ENCODE results near the gene UNC79. TPM values are rescaled to one million over a fixed set of nuclear protein-coding genes. Genes with fewer than 3 reads are reported as not detected.

UNC79 gene
- total RNA-seq, 4 donors from 2014 or later = 0.08 to 0.29 (median 0.12) TPM

DNA sequence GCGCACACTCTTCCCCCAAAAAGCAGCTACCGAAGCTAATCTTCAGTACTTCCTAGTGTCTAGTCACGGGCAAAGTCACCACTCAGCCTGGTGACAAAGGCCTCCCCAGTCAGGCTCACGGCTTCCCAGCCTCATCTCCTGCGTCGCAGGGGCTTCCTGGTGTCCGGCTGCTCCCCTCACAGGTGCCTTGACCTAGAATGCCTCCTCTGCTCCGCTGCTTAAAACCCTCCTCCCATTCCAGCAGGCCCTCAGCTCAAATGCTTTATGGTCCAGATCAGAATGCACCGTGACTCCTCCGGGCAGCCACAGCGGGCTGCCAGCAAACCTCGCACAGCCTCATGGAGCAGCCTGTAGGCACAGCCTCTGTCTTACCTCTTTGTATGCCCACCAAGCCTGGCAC, 304.5 kb downstream of the UNC79 start:
- no peak overlapping the region for H3K4me3 ChIP-seq (replicated peaks in 1 of 3)
- DNase-seq = no peak
- H3K27me3 ChIP-seq = no peaks in the 10 kb centered on the region
- no peaks in the 10 kb centered on the region for H3K9me3 ChIP-seq
- H3K4me1 ChIP-seq = peaks cover 0 to 16% of the 10 kb centered on the region in 2 donors
- TF ChIP-seq POLR2A (IDR thresholded peaks at IDR 0.05) = no peak
- TF ChIP-seq, protein P1, sequence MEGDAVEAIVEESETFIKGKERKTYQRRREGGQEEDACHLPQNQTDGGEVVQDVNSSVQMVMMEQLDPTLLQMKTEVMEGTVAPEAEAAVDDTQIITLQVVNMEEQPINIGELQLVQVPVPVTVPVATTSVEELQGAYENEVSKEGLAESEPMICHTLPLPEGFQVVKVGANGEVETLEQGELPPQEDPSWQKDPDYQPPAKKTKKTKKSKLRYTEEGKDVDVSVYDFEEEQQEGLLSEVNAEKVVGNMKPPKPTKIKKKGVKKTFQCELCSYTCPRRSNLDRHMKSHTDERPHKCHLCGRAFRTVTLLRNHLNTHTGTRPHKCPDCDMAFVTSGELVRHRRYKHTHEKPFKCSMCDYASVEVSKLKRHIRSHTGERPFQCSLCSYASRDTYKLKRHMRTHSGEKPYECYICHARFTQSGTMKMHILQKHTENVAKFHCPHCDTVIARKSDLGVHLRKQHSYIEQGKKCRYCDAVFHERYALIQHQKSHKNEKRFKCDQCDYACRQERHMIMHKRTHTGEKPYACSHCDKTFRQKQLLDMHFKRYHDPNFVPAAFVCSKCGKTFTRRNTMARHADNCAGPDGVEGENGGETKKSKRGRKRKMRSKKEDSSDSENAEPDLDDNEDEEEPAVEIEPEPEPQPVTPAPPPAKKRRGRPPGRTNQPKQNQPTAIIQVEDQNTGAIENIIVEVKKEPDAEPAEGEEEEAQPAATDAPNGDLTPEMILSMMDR (IDR thresholded peaks at IDR 0.05) = no peak
- H3K36me3 ChIP-seq = no peaks in the 10 kb centered on the region
- WGBS, 2 donors = 88 to 92% methylated on average over 8 to 12 of the region's 12 CpGs
- intact Hi-C loops (cut with DNase I) = no loop called here
- H3K27ac ChIP-seq = no peak overlapping the region

DNA sequence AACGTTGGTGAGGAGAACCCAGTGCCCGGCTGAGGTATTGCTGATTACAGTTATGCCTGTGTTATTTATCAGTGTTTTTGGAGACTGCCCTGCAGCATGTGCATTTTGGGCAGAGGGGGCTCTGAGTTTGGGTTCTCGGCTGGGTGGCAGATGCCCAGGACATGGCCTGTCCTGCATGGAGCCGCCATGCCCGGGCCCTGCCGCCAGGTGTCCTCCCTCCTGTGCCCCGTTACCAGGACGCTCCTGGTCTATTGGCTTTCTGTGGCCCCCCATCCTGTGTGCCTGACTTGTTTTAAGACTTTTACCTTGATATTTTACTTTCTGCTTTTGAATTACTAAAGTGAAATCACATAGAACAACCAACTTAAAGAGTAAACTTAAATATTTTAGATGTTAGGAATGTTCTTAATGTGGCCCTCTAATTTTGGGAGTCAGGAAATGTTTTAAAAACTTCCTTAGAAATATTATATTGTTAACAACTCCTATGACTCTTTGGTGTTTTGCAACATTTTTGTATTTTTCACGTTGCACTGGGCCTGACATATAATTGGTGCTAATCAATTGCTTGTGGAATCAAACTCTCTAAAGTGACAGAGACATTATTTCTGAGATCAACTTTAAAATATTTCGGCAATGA, 305.8 kb downstream of the UNC79 start:
- TF ChIP-seq, protein P1 (IDR thresholded peaks at IDR 0.05) = peak in 1 of 6 experiments; percentile 21
- no peak for TF ChIP-seq POLR2A (IDR thresholded peaks at IDR 0.05)
- Histone ChIP-seq H3K9me3 (no peaks in the 10 kb centered on the region), H3K4me1 (peaks cover 0 to 16% of the 10 kb centered on the region in 2 donors), H3K4me3 (replicated peaks in 1 of 3) (no peak overlapping the region), H3K36me3 (no peaks in the 10 kb centered on the region), H3K27me3 (no peaks in the 10 kb centered on the region), H3K27ac (no peak overlapping the region)
- DNase-seq = no peak
- intact Hi-C loops (cut with DNase I) = no loop called here
- 81 to 86% methylated on average over 10 of the region's 10 CpGs for WGBS, 2 donors

DNA sequence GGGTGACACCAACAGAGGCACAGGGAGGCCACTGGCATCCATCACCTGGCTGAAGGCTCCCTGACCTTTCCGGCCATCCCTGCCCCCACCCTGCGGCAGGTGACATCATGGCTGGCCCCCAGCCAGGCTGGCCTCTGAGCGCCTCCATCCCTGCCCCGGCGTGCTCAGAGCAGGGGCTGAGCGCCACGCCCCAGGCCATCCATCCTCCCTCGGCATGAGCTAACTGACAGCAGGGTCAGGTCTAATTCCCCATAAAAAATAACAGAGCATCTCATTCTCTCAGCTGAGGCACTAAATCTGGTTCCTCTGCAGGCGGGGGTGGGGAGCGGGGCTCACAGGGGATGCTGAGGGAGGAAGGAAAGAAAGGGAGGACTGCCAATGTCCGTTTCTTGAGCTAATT, 306.9 kb downstream of the UNC79 start:
- no peaks in the 10 kb centered on the region for H3K36me3 ChIP-seq
- H3K27me3 ChIP-seq = no peaks in the 10 kb centered on the region
- H3K27ac ChIP-seq = no peak overlapping the region
- intact Hi-C loops (cut with DNase I) = no loop called here
- no peak overlapping the region for H3K4me3 ChIP-seq (replicated peaks in 1 of 3)
- H3K9me3 ChIP-seq = no peaks in the 10 kb centered on the region
- DNase-seq = no peak
- H3K4me1 ChIP-seq = peaks cover 0 to 7% of the 10 kb centered on the region in 2 donors
- TF ChIP-seq POLR2A (IDR thresholded peaks at IDR 0.05) = no peak
- TF ChIP-seq, protein P1 (IDR thresholded peaks at IDR 0.05) = no peak
- WGBS, 2 donors = 63 to 87% methylated on average over 5 to 10 of the region's 11 CpGs

DNA sequence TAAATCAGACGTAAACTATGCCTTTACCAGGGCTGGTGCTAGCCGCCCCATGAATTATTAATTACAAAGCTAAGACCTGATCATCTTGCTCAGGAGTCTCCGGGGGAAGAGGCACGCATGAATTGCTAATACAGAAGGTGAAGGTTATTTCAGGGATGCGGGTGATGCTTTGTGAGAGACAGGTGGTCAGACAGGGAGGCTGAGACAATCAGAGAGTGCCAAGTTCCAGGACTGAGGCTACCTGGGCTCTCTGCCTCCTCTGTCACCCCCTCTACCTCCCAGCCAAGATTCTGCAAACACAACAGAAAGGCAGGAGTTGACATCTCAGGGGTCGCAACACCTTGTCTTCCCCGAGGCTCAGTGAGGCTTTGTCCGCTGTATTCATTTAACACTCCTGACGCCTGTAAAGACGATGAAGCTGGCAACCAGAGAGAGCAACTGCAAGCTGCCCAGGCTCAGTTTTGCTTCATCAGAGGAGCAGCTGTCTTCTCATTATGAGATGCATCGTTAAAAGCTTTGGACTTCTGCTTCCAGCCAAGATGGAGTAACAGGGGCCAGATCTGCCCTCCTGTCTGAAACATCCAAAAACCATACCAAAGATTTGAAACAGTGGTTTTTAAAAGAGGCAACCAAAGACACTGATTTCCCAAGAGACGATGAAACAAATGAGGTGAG, 311.0 kb downstream of the UNC79 start:
- WGBS, 2 donors = 89 to 93% methylated on average over 12 of the region's 12 CpGs
- no peak overlapping the region for H3K27ac ChIP-seq

More for the DNA sequence above, 311.0 kb downstream of the UNC79 start:
- no peak for DNase-seq
- Histone ChIP-seq H3K27me3 (no peaks in the 10 kb centered on the region), H3K36me3 (no peaks in the 10 kb centered on the region), H3K4me3 (replicated peaks in 1 of 3) (no peak overlapping the region), H3K9me3 (no peaks in the 10 kb centered on the region), H3K4me1 (no peaks in the 10 kb centered on the region)
- TF ChIP-seq, protein P1 (IDR thresholded peaks at IDR 0.05) = no peak
- no peak for TF ChIP-seq POLR2A (IDR thresholded peaks at IDR 0.05)
- intact Hi-C loops (cut with DNase I) = no loop called here

All from thyroid gland (tissue), 4 donors.